Prostate gland (tissue), 2 donors: ENCODE data around the gene GRHL1.

Source experiments
- POLR2A ChIP-seq: fragments of 450-650 bp; IDR thresholded peaks from one replicate; pipeline ENCODE4 v1.6.1; 2016; ENCODE audit warnings: antibody characterized with exemption, mild to moderate bottlenecking
- POLR2AphosphoS5 ChIP-seq: sonication (generic); formaldehyde crosslinking; IDR thresholded peaks from one replicate; pipeline ENCODE4 v1.6.1; 2017; ENCODE audit warnings: antibody characterized with exemption
- TF ChIP-seq, protein P1 (sequence below), 4 experiments: fragments of 200-600 bp in 2 of 4; fragments of 450-650 bp in 2 of 4; sonication (generic) in 2 of 4; IDR thresholded peaks; 1 replicate in 3 of 4; 2 replicates in 1 of 4; pipeline ENCODE4 v1.5.1; 2016 to 2019; ENCODE audit warnings: antibody characterized with exemption in 4 of 4, mild to moderate bottlenecking in 2 of 4, moderate library complexity in 2 of 4

DNA sequence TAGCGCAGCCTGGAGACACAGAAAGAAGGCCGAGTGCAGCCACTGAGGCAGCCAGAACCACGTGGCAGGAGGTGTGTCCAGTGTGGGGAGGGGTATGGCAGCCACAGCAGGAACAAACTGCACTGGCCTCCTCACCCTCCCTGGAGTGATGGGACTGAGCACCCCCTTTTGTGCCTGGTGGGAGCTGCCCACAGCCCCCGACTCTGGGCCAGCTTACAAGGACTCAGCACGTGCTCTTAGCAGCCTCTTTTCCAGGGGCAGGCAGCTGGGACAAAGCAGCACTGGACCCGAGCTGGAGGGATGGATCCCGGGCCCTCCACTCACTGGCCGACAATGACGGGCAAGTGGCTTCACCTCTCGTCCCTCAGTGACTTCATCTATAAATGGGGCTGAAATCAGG lies 86.6 kb downstream of the GRHL1 start:
- TF ChIP-seq, protein P1, sequence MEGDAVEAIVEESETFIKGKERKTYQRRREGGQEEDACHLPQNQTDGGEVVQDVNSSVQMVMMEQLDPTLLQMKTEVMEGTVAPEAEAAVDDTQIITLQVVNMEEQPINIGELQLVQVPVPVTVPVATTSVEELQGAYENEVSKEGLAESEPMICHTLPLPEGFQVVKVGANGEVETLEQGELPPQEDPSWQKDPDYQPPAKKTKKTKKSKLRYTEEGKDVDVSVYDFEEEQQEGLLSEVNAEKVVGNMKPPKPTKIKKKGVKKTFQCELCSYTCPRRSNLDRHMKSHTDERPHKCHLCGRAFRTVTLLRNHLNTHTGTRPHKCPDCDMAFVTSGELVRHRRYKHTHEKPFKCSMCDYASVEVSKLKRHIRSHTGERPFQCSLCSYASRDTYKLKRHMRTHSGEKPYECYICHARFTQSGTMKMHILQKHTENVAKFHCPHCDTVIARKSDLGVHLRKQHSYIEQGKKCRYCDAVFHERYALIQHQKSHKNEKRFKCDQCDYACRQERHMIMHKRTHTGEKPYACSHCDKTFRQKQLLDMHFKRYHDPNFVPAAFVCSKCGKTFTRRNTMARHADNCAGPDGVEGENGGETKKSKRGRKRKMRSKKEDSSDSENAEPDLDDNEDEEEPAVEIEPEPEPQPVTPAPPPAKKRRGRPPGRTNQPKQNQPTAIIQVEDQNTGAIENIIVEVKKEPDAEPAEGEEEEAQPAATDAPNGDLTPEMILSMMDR (IDR thresholded peaks at IDR 0.05): no peak
- TF ChIP-seq POLR2A (no peak), POLR2AphosphoS5 (no peak)
